Stimulated activated CD4-positive, alpha-beta T cell treated with anti-CD3 and anti-CD28 coated beads, Interleukin-4, amount 100 ng/mL, for 48 hours (primary cell): ENCODE data around the gene TRDN.
"Not testable (repeated sequence)": the region's sequence is repeated elsewhere in the genome, so short reads cannot be mapped to it uniquely, and the experiment has no call there.

Source experiments
- DNase-seq, 2 donors: peaks; one replicate each; pipeline ENCODE4 v3.0.0-alpha.2; 2020; ENCODE audit warnings: low read depth in 2 of 2

TRDN gene

DNA sequence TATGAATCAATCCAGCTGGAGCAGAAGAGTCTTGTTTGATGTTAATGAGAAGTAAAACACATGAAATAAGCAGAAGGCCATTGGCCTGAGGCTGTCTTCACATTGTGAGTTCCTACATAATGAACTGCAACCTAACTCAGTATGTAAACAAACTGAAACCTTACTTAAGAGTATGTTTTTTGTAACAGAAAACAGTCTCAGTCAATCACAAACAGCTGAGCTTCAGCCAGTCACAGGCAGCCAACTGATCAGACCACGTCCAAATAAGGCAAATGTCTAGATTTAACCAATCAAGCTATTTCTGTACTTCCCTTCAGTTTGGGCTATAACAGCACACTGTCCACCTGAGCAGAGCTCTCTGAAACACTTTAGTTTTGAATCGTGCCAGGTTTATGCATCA lies 234.7 kb downstream of the TRDN start:
- DNase-seq = no peak

DNA sequence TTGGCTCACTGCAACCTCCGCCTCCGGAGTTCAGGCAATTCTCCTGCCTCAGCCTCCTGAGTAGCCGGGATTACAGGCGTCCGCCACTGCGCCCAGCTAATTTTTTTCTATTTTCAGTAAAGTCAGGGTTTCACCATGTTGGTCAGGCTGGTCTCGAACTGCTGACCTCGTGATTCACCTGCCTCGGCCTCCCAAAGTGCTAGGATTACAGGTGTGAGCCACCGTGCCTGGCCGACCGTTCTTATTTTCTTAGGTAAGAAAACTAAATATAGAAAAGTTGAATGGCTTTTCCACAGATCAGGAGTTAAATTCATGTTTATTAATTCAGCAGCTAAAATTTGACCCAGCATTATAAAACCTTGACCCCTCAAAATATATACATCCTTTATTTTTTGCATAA lies 238.7 kb downstream of the TRDN start:
- no peak for DNase-seq

DNA sequence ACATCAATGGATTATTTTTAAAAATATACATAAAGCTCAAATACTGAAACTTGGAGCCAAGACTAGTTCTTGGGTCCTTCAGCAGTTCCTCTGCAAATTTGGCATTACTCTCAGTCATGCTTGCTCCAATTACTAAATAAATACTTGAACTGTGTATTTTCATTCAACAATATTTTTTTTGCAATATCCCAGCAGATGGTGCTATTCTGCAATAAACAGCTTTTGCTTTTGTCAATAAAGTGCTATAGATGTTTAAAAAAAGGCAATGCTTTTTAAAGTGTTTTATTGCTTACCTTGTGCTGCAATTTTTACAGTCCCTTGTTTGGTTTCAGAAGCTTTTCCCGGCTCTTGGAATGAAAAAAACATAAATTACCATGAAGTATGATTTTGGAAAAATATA lies 243.4 kb downstream of the TRDN start:
- no peak for DNase-seq

DNA sequence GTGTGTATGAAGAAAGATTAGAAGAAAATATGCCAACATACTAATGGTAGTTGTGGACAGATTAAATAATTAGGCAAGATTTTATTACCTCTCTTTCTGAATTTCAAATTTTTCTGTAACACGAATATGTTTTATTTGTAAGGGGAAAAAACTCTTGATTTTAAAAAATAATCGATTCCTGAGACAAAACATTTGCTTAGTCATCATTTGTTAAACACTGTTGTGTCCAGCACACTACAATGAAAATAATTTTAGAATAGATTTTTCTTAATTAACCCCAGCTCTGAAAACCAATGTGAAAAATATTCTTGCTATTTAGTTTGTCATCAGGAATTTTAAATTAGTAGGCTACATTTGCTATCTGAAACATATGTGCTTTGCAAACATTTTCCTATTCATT lies 253.0 kb downstream of the TRDN start:
- no peak for DNase-seq

DNA sequence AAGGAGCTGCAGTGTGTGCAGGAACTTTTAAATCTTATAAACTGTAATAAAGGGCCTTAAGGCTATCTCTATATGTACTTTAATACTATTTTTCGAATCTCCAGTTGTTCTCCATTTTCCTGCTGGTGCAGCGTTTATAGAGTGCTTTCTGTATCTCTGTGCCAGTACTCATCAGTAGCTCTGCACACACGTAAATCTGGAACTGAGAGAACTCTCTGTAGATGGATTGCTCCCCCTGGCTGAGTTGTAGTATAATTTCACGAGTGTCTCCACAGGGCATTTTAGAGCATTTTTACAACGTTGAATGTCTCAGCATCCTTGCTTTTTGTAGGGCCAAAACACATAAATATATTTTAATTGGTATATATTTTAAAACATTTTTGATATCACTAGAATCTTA lies 256.5 kb downstream of the TRDN start:
- DNase-seq = no peak

DNA sequence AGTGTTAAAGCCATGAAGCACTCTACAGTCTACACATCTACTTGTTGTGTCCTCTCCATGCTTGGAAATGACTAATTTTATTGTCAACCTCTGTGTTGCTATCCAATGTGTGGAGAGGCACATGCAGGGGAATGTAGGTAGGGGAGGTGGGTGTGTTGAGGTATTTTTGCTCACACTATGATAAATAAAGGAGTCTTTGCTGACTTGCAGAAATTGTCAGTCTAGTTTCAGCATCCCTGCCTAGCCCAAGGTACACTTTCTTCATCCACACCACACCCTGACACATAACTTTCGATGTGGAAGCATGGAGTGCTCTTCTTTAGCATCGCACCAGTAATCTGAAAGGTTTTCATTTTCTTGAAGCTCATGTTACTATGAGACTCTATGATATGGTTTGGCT lies 264.0 kb downstream of the TRDN start:
- no peak for DNase-seq

DNA sequence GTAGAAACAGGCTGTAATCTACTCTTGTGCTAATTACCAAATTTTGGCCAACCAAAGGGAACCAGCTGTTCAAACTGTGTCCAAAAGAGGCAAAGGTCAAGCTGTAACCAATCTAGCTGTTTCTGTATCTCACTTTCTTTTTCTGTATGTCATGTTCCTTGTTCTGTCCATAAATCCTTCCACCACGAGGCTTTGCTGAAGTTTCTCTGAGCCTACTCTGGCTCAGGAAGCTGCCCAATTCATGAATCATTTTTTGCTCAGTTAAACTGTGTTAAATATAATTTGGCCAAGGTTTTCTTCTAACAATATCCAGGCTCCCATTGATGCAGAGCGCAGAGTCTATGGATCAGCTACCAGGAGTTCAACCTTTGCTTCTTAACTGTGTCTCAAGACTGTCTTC lies 272.8 kb downstream of the TRDN start:
- DNase-seq = no peak

DNA sequence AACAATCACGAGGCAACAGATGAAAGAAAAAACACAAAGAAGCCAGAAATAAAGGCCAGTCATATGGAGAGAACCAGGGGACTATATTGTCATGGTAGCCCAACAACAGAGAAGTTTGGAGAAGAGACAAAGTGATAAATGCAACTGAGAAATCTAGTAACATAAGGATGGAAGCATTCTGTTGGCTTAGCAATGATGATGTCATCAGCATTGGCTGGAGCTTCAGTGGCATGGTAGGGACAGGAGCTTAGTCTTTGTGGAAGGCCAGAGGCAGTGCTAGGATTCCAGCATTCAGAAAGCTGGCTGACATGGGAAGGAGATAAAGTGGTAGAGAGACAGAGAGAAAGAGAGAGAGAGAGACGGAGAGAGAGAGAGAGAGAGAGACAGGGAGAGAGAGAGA lies 276.4 kb downstream of the TRDN start:
- DNase-seq = no peak

DNA sequence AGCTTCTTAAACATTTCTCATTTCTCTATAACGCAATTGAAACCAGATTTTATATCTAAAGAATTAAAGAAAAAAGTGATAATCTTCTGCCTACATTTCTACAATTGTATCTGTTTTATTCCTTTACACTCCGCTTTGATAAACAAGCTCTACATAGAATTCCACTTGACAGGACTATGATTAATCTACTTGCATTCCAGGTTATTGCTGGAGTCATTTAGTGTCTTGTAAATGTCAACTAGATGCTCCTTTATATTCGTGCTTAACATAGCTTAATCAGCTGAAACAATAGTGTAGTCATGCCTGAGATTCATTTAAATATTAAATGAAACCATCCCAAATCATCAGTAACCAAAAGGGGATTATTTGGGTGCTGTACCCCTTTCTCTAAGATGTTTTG lies 284.0 kb downstream of the TRDN start:
- DNase-seq = no peak

DNA sequence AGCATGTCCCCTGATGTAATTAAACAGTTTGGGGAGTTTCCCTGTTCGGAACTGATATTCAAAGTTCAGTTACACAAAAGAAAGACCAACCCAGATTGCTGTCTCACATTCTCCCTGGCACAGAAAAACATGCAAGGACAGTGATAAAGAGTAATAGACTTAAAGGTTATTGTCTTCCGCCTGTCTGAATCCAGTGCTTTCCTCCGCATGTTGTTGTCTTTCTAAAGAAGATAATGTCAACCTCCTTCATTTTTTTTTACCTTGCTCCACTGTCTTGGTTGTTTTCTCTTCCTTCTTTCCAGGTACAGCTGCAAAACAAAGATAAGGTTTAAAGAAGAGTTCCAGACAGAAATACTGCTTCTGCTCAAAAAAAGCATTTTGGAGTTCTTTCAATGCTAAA lies 284.5 kb downstream of the TRDN start:
- DNase-seq = no peak

DNA sequence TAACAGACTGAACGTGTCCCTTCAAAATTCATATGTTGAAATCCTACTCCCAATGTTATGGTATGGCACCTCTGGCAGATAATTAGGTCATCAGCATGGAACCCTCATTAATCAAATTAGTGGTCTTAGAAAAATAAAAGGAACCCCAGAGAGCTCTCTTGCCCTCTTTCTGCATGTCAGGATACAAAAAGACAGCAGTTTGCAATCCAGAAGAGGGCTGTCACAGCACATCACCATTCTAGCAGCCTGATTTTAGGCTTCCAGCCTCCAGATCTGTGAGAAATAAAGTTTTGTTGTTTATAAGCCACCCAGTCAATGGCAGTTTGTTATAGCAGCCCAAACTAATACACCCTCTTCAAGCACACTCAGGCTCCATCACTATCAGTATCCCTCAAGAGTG lies 292.9 kb downstream of the TRDN start:
- DNase-seq = no peak

DNA sequence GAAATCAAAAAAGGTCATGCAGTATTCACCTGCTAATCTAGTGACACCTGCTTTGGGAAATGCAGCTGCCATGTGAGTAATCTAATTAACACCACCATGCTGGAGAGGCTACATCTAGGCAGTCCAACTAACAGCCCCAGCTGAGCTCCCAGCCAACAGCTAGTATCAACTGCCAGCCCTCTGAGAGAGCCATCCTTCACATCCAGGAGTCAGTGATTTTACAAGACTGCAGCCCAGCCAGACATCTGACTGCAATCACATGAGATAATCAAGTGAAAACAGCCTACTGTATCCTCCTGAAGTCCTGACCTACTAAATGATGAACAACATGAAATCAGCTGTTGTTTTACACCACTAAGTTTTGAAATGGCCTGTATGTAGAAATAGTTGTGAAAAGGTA lies 298.4 kb downstream of the TRDN start:
- no peak for DNase-seq

DNA sequence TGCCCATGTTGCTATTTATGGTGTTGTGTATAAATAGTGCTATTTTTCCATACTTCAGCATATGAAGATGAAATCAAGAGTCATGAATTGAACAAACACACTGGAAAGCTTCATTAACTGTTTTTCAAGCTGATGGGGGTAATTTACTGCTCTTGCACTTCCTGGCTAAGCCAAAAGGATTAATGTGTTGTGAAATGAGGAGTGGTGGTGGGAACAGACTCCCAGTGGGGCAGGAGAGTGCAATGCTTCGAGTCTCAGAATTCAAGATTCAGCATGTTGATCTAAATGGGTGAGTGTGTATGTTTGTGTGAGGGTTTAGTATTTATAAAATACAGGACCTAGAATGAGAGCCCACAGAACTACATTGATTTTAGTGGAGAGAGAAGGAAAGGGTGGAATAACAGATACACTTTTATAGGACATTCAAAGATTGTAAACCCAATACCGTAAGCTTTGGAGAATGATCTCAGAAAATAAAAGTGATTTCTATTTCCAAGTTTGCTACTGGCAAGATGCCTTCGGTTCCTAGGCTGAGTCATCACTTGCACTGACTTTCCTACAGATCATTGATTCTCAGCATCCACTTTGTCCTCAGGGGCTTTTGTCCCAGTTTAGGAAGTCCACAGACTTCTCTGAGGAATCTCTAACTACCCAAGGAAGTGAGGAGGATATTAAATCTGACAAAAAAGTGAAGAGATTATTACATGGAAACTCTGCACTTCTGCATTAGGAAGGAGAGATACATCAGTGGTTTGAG lies 303.6 kb downstream of the TRDN start:
- no peak for DNase-seq

DNA sequence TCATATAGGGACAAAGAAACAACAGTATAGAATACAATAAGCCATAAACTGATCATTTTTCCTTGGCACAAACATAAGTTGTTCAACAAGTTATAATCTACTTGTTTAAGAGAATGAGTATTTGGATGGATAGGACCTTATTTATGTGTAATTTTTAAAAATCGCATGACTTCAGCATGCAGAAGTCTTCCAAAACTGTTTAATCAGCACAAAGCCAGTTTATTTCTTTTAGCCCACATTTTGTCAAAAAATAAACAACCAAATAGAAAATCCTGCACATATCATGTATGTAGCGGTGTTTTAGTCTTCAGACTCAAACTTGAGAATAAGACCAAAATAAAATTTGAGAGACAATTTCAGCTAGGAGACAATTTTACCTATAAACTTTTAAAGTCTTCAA lies 304.7 kb downstream of the TRDN start:
- DNase-seq = no peak

DNA sequence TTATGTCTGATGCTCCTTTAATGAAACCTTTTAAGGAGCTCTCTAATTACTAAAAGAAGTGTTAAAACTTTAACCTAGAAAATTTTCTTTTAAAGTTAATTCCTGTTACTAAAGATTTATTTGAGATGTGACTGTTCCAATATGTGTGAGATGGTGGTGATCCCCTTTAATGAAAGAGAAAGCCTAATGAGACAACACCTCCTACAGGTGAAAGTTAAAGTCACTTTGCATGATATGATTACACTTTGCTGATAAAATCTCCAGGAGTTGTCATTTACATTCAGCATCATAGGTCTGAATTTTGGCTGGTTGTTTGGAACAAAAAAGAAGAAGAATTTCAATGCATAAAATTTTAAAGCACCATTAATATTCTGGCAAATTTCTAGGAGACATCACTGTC lies 307.4 kb downstream of the TRDN start:
- no peak for DNase-seq

DNA sequence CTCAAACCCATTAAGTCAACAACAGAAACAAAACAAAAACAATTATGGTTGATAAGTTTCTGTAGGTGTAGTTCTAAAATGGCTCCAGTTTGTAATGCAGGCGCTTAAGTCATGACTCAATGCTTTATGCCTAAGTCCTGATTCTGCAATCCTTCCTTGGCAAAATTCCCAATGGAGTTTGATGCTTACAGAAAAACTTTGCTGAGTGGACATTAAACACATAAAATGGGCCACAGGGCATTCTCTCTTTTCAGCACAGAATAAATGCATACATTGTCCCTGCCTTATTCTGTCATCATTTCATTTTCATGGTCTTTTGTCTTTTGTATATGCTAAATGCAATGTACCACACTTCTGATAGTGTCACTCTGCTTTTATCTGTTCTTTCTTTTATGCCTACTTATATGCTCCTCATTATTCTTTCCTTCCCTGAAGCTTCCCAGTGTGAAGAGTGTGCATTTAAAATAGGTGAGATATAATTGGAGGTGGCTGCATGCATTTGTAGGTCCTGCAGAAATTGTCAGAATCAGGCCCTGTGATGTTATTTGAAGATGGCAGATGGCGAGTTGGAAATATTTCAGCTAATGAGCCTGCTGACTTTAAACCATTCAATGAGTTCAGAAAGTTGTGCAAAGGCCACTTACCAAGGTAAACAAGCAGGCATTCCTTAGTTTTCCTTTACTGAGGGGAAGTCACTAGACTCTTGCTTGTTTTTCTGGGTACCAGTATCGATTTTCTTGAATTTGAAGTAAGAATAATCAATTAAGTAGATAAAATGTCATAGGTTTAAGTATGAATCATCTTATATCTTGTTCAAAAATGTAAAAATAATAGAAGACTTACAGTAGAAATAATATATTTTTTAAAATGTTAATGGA lies 313.1 kb downstream of the TRDN start:
- no peak for DNase-seq

DNA sequence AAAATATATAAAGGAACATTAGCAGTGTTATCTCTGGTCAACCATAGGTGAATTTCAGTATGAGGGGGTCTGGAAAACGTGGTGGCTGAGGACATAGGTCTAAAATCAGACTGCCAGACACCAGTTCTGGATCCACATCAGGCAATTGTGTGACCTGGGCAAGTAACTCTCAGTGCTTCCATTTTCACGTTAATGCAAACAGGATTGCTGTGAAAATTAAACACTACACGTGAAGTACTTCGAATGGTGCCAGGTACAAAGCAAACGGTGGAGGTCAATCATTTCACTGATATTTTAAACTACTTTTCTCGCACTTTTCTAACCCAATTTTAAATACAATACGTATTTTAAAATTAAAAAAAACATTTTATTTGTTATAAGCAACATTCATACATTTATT lies 315.7 kb downstream of the TRDN start:
- DNase-seq = no peak

DNA sequence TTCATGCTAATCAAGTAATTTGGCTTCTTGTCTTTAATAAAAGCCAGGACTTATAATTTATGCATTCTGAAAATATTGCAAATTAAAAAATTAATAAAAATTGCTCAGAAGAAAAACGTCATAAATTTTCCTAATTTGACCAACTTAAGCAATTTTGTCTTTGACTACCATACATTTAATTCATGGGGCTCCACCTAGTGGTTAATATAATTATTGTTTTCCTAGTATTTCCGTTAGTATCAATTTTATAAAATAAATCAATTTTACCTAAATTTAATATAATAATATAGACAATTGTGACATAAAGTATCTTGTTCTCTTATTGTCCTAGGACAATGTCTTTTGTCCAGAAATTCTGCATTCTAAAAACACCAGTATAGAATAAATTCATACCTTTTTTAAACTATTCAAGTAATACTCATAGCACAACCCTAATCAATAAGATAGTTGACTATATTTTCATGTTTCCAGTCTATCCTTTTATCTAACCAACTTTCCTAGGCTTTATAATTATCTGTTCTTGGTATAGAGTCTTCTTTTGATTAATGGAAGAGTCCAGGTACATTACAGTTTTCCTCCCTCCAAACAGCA lies 319.9 kb downstream of the TRDN start:
- DNase-seq = no peak

DNA sequence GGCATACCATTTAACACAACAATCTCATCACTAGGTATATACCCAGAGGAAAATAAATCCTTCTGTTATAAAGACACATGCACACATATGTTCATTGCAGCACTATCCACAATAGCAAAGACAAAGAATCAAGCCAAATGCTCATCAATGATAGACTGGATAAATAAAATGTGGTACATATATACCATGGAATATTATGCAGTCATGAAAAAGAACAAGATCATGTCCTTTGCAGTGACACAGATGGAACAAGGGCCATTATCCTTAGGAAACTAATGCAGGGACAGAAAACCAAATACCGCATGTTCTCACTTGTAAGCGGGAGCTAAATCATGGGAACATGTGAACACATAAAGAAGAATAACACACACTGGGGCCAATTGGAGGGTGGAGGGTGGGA lies 322.3 kb downstream of the TRDN start:
- not testable (repeated sequence) for DNase-seq

DNA sequence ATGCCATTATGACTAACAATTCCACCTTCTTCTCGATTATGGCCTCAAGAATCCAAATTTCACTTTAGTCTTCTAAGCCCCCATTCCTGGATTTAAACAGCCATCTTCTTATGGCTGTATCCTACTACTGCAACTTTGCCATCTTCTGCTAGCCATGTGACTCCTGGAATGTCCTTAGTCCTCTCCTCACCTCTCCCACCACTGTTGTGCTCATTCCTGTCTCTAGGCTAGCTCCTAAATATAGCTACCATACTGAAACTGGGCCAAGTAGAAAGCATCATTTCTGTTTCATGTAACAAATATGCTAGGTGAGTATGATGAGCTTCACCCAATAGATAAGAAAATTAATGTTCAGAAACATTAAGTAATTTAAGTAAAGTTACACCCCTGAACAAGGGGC lies 327.6 kb downstream of the TRDN start:
- DNase-seq = no peak

DNA sequence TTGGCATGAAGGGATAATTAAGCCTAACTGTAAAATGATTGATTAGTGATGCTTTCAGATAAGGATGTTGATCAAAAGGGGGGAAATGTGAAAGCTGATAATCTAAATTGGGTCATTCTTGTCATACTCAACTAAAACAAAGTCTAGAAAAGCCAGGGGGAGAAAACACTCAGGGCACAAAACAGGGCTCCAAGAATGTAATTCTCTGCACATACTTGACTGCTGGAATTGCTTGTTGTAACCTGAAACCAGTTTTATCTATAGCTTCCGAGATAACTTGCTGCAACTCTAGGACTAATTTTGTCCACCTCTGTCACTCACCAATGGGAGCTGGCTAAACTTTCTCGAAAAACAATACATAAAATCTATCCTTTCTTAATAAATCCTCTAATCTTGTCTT lies 330.4 kb downstream of the TRDN start:
- DNase-seq = no peak

DNA sequence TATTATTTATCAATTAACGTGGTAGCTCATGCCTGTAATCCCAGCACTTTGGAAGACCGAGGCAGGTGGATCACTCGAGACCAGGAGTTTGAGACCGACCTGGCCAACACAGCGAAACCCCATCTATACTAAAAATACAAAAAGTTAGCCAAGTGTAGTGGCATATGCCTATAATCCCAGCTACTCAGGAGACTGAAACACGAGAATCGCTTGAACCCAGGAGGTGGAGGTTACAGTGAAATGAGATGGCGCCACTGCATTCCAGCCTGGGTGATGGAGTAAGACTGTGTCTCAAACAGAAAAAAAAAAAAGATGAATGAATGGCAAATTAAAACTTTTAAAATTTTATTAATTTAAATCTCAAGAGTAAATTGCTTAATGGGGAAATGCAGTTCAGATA lies 341.1 kb downstream of the TRDN start:
- DNase-seq = no peak

DNA sequence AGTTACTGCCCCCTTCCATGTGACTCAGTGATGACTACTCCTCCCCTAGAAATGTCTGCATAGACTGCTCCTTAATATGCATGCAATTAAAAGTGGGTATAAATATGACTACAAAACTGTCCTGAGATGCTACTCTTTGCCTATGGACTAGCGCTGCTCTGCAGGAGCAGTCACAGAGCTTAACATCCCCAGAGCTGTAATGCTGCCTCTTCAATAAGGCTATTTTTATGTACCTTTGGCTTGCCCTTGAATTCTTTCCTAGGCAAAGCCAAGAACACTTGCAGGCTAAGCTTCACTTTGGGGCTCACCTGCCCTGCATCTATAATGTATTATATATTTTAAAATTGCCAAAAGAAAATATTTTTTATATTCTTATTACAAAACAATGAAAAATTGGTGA lies 341.6 kb downstream of the TRDN start:
- DNase-seq = no peak
